Measurements from ENCODE around the gene DDAH1. TPM values are rescaled to one million over a fixed set of nuclear protein-coding genes. Genes with fewer than 3 reads are reported as not detected.

Gene DDAH1
- polyA plus RNA-seq, 1 donor from 2014 or later: 42.7 TPM

- TF ChIP-seq EP300 (conservative IDR thresholded peaks at IDR 0.05; ENCODE audit: poor library complexity, severe bottlenecking): no peak
- TF ChIP-seq REST (IDR thresholded peaks at IDR 0.05; ENCODE audit: borderline replicate concordance): no peak
- H3K27me3 ChIP-seq (ENCODE audit: insufficient read depth, low read depth, low read length): no peaks in the 10 kb centered on the region
- H3F3A ChIP-seq (ENCODE audit: insufficient read depth, low read length, poor library complexity, severe bottlenecking): no peaks in the 10 kb centered on the region
- no peak overlapping the region for H3K4me3 ChIP-seq (ENCODE audit: low read length)
- no peak overlapping the region for H3K4me2 ChIP-seq (ENCODE audit: low read length)
- no peak overlapping the region for H2AFZ ChIP-seq (ENCODE audit: low read depth, low read length)
- H3K27ac ChIP-seq (ENCODE audit: low read length): no peak overlapping the region
- H4K20me1 ChIP-seq (ENCODE audit: insufficient read depth): no peaks in the 10 kb centered on the region
- no peaks in the 10 kb centered on the region for H3K9me2 ChIP-seq (ENCODE audit: insufficient read depth, low read length)
- no peak overlapping the region for H3K9ac ChIP-seq (ENCODE audit: low read length)
- H3K36me3 ChIP-seq (ENCODE audit: insufficient read depth, low read length): no peaks in the 10 kb centered on the region
- no peaks in the 10 kb centered on the region for H3K9me3 ChIP-seq (ENCODE audit: low read length)
- peaks cover 19% of the 10 kb centered on the region for H3K79me2 ChIP-seq (replicated peaks; ENCODE audit: insufficient read depth, low read length)
Observed at GRCh38 chr1:85278853-85279314, 186.1 kb downstream of the DDAH1 start.

- no peaks in the 10 kb centered on the region for H3K9me2 ChIP-seq (ENCODE audit: insufficient read depth, low read length)
- H2AFZ ChIP-seq (ENCODE audit: low read depth, low read length): no peak overlapping the region
- H3K4me3 ChIP-seq (ENCODE audit: low read length): no peak overlapping the region
- H3K9me3 ChIP-seq (ENCODE audit: low read length): no peaks in the 10 kb centered on the region
- H3K4me2 ChIP-seq (ENCODE audit: low read length): no peak overlapping the region
- TF ChIP-seq REST (IDR thresholded peaks at IDR 0.05; ENCODE audit: borderline replicate concordance): no peak
- no peak for TF ChIP-seq EP300 (conservative IDR thresholded peaks at IDR 0.05; ENCODE audit: poor library complexity, severe bottlenecking)
- no peak for TF ChIP-seq CTCF (IDR thresholded peaks at IDR 0.05; ENCODE audit: poor library complexity, severe bottlenecking)
- TF ChIP-seq RAD21 (conservative IDR thresholded peaks at IDR 0.05): no peak
- no peak for TF ChIP-seq SMC3 (conservative IDR thresholded peaks at IDR 0.05; ENCODE audit: poor library complexity)
- no peak for TF ChIP-seq EZH2 (IDR thresholded peaks at IDR 0.05; ENCODE audit: borderline replicate concordance, insufficient read depth, low read length, poor library complexity, severe bottlenecking)
- no peak for TF ChIP-seq MXI1 (conservative IDR thresholded peaks at IDR 0.05; ENCODE audit: poor library complexity, severe bottlenecking)
- TF ChIP-seq POLR2AphosphoS5 (IDR thresholded peaks at IDR 0.05): no peak
- no peak for TF ChIP-seq TAF1 (IDR thresholded peaks at IDR 0.05; ENCODE audit: low read depth)
- no peaks in the 10 kb centered on the region for H4K20me1 ChIP-seq (ENCODE audit: insufficient read depth)
- no peaks in the 10 kb centered on the region for H3F3A ChIP-seq (ENCODE audit: insufficient read depth, low read length, poor library complexity, severe bottlenecking)
- H3K79me2 ChIP-seq (replicated peaks; ENCODE audit: insufficient read depth, low read length): peaks cover 30% of the 10 kb centered on the region
- H3K36me3 ChIP-seq (ENCODE audit: insufficient read depth, low read length): no peaks in the 10 kb centered on the region
- H3K9ac ChIP-seq (ENCODE audit: low read length): no peak overlapping the region
- no peak overlapping the region for H3K27ac ChIP-seq (ENCODE audit: low read length)
- H3K27me3 ChIP-seq (ENCODE audit: insufficient read depth, low read depth, low read length): no peaks in the 10 kb centered on the region
Observed at GRCh38 chr1:85277802-85278201, 187.2 kb downstream of the DDAH1 start.

Data from neural cell (in vitro differentiated cells).